Measurements from ENCODE around the gene TAB2.

DNA sequence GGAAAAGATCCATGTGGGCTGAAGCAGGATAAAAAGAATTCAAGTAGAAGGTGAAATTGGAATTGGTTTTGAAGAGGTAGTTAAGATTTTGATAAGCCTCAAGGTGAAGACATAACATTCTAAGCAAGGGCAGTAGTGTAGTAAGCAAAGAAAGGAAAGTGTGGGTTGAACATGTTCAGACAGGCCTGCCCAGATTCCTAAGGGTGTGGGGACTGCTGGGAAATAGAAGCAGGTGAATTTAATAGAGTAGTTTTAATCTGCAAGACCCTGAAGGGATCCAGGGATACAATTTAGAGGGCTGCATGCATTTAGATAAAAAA is 19.1 kb downstream of the TAB2 start:
- TF ChIP-seq, protein P1, sequence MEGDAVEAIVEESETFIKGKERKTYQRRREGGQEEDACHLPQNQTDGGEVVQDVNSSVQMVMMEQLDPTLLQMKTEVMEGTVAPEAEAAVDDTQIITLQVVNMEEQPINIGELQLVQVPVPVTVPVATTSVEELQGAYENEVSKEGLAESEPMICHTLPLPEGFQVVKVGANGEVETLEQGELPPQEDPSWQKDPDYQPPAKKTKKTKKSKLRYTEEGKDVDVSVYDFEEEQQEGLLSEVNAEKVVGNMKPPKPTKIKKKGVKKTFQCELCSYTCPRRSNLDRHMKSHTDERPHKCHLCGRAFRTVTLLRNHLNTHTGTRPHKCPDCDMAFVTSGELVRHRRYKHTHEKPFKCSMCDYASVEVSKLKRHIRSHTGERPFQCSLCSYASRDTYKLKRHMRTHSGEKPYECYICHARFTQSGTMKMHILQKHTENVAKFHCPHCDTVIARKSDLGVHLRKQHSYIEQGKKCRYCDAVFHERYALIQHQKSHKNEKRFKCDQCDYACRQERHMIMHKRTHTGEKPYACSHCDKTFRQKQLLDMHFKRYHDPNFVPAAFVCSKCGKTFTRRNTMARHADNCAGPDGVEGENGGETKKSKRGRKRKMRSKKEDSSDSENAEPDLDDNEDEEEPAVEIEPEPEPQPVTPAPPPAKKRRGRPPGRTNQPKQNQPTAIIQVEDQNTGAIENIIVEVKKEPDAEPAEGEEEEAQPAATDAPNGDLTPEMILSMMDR (conservative IDR thresholded peaks at IDR 0.05; ENCODE audit: low read depth, low read length): no peak
- TF ChIP-seq EZH2 (IDR thresholded peaks at IDR 0.05; ENCODE audit: borderline replicate concordance, low read depth, low read length, poor library complexity, severe bottlenecking): no peak

Measured in A673 (cell line).